TTC549 (cell line): ENCODE data around the gene BBS4.
A peak's percentile ranks its signal among the peaks of the same experiment; 100 is the strongest.

Experiments used
- FAIRE-seq: peaks from 2 replicates; lab custom pipeline; 2012; peaks lifted over from hg19 to GRCh38; lab: Jason Lieb, UNC

BBS4 gene

GRCh38 chr15:72764656-72765055, 78.6 kb downstream of the BBS4 start:
- FAIRE-seq = no peak

GRCh38 chr15:72766025-72766424, 80.0 kb downstream of the BBS4 start:
- FAIRE-seq = no peak

- FAIRE-seq = no peak
Observed at GRCh38 chr15:72766780-72767179, 80.8 kb downstream of the BBS4 start.

- FAIRE-seq = no peak
Observed at GRCh38 chr15:72770673-72771328, 84.8 kb downstream of the BBS4 start.

- no peak for FAIRE-seq
Observed at GRCh38 chr15:72771329-72771725, 85.3 kb downstream of the BBS4 start.

- FAIRE-seq = no peak
Observed at GRCh38 chr15:72774696-72775383, 88.8 kb downstream of the BBS4 start.

GRCh38 chr15:72778796-72779195, 92.8 kb downstream of the BBS4 start:
- no peak for FAIRE-seq

GRCh38 chr15:72781631-72782030, 95.6 kb downstream of the BBS4 start:
- no peak for FAIRE-seq

GRCh38 chr15:72782274-72783003, 96.4 kb downstream of the BBS4 start:
- FAIRE-seq = no peak

GRCh38 chr15:72783004-72783639, 97.1 kb downstream of the BBS4 start:
- no peak for FAIRE-seq

GRCh38 chr15:72783640-72784455, 97.8 kb downstream of the BBS4 start, which contains the start of gene ADPGK:
TSS of gene ADPGK (minus strand) at chr15:72783758. CDS start at chr15:72783691, 67 bp downstream.
- FAIRE-seq = peak; percentile 70

- no peak for FAIRE-seq
Observed at GRCh38 chr15:72784456-72784876, 98.5 kb downstream of the BBS4 start.

GRCh38 chr15:72785432-72785831, 99.4 kb downstream of the BBS4 start:
- FAIRE-seq = no peak

- FAIRE-seq = no peak
Observed at GRCh38 chr15:72785841-72786240, 99.8 kb downstream of the BBS4 start.

GRCh38 chr15:72786242-72786641, 100.2 kb downstream of the BBS4 start:
- no peak for FAIRE-seq

GRCh38 chr15:72786676-72787345, 100.8 kb downstream of the BBS4 start:
- no peak for FAIRE-seq

GRCh38 chr15:72787526-72787925, 101.5 kb downstream of the BBS4 start:
- no peak for FAIRE-seq
